Measurements from ENCODE around the gene MIF. TPM values are rescaled to one million over a fixed set of nuclear protein-coding genes. Genes with fewer than 3 reads are reported as not detected.
"Not testable (repeated sequence)": the region's sequence is repeated elsewhere in the genome, so short reads cannot be mapped to it uniquely, and the experiment has no call there.

The MIF gene
- total RNA-seq, 1 donor from 2014 or later, result 1,073 TPM

DNA sequence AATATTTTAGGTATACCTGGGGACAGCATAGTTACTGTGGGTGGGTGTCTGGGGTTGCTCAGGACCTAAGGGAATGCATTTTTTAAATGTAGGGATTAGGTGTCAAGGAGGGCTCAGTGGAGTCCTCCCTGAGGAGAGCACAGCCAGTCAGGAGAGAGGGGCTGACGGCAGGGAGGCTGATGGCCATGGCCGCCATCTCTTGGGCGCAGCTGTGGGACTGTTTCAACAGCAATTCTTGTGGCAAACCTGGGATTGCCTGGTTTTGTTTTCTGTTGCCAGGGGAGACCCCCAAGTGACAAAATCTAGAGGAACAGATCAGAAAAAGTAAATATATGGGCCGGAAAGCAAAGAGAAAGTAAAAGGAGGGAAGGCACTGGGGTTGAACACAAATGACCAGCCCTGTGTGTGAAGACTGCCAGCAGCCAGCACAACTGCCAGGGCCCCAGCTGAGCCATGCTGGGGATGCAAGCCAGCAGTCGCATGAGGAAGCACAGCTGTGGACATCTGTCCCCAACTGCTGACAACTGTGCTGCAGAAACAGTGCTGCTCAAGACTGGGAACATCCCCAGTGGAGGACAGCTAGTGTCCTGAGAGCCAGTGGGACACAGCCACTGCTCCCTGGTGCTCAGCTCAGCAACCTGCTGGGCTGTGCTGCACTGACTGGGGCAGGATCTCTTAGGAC lies 10.5 kb downstream of the MIF start:
- TF ChIP-seq, protein P1, sequence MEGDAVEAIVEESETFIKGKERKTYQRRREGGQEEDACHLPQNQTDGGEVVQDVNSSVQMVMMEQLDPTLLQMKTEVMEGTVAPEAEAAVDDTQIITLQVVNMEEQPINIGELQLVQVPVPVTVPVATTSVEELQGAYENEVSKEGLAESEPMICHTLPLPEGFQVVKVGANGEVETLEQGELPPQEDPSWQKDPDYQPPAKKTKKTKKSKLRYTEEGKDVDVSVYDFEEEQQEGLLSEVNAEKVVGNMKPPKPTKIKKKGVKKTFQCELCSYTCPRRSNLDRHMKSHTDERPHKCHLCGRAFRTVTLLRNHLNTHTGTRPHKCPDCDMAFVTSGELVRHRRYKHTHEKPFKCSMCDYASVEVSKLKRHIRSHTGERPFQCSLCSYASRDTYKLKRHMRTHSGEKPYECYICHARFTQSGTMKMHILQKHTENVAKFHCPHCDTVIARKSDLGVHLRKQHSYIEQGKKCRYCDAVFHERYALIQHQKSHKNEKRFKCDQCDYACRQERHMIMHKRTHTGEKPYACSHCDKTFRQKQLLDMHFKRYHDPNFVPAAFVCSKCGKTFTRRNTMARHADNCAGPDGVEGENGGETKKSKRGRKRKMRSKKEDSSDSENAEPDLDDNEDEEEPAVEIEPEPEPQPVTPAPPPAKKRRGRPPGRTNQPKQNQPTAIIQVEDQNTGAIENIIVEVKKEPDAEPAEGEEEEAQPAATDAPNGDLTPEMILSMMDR (conservative IDR thresholded peaks at IDR 0.05; ENCODE audit: low read depth, low read length), result no peak
- no peak overlapping the region for H3K4me3 ChIP-seq (ENCODE audit: low read depth, low read length)
- no peak for DNase-seq (ENCODE audit: low read depth)

- H3K4me3 ChIP-seq (ENCODE audit: low read depth, low read length), result no peak overlapping the region
- TF ChIP-seq, protein P1 (conservative IDR thresholded peaks at IDR 0.05; ENCODE audit: low read depth, low read length), result no peak
- no peak for DNase-seq (ENCODE audit: low read depth)
Measured at GRCh38 chr22:23906641-23907040, 12.5 kb downstream of the MIF start.

GRCh38 chr22:23907423-23907822 lies 13.2 kb downstream of the MIF start:
- H3K4me3 ChIP-seq (ENCODE audit: low read depth, low read length); DNase-seq (ENCODE audit: low read depth): not testable (repeated sequence)

DNA sequence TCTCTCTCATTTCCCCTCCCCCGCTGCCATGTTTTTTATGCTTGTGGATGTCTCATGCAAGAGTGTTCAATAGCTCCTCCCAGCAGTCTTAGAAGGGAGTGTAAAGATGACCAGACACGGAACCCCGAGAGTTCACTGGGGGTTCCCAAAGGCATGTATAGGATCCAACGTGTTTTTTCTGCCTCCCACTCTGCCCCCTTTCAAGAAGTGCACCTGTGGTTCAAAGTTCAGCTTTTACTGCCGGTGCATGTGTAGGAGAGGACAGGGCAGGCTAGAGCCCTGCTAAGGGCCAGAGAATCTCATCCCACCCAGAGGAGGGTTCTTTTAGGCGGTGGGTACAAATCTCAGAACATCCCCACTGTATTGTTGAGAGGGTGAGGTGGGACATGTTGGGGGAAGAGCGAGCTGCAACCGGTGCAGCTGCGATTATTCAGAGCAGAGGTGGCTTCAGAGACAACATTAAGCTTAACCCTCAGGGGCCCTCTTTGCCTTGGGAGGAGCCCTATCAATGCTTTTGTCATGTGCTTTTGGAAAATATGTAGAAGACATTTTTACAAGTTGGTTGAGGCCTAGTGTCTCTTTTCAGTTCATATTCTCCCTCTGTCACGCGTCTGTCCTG lies 14.5 kb downstream of the MIF start:
- TF ChIP-seq, protein P1 (conservative IDR thresholded peaks at IDR 0.05; ENCODE audit: low read depth, low read length), result no peak
- DNase-seq (ENCODE audit: low read depth), result no peak
- no peak overlapping the region for H3K4me3 ChIP-seq (ENCODE audit: low read depth, low read length)

DNA sequence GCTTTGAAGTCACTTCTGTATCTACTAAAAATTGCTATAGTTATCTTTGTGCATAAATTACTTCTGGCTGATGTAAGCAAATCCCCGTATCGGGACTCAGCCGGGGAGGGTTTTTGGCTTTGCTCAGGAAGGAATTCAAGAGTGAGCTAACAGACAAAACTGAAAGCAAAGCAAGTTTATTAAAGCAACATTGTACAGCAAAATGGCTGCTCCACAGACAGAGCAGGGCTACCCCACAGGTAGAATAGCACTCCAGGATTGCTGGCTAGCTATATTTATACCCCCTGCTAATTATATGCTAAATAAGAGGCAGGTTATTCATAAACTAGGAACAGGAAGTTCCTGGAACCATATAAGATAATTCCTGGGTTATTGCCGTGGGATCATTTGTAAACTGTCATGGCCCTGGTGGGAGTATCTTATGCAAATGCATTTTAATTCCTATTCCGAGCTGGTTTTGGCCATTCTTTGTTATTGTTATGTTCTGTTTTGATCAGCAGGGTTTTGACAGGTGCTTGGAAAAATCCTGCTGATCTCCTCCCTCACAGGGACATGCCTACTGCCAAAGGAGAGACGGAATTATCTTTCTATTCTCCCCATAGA lies 15.2 kb downstream of the MIF start:
- H3K4me3 ChIP-seq (ENCODE audit: low read depth, low read length), result no peak overlapping the region
- DNase-seq (ENCODE audit: low read depth), result no peak

DNA sequence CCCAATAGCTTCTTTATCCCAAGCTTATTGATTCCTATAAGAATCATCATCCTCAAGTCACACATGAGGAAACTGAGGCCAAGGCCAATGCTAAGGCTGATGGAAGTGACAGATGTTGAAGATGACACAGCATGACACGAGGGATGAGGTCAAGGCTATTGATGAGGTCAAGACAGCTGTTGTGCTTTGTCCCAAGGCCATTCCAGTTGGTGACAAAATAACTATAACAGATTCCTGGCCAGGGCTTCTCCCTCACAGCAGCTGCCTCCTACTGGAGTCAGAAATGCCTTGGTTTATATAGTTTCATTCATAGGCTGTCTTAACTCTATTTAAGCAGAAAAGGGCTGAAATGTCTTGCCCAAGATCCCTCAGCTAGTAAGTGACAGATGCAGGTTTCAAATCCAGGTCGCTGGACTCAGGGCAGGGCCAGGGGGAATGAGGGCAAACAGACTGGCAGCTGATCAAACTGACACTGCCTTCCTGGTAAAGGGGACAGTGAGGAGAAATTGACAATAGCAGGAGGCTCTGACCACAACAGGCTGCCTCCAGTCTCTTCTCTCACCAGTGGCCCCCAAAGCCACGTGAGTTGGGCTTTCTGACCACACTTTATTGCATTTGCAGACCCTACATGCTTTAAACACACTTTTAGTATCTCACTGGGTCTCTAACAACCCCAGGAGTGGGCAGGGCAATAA lies 16.5 kb downstream of the MIF start:
- DNase-seq (ENCODE audit: low read depth), result no peak
- TF ChIP-seq, protein P1 (conservative IDR thresholded peaks at IDR 0.05; ENCODE audit: low read depth, low read length), result no peak
- H3K4me3 ChIP-seq (ENCODE audit: low read depth, low read length), result no peak overlapping the region

More for the DNA sequence above, 15.2 kb downstream of the MIF start:
- TF ChIP-seq, protein P1 (conservative IDR thresholded peaks at IDR 0.05; ENCODE audit: low read depth, low read length), result no peak

GRCh38 chr22:23911318-23911980 lies 17.3 kb downstream of the MIF start:
- no peak for DNase-seq (ENCODE audit: low read depth)
- no peak overlapping the region for H3K4me3 ChIP-seq (ENCODE audit: low read depth, low read length)
- TF ChIP-seq, protein P1 (conservative IDR thresholded peaks at IDR 0.05; ENCODE audit: low read depth, low read length), result no peak
